ENCODE results near the gene ST6GALNAC2.

ST6GALNAC2 gene

GRCh38 chr17:76539631-76540271 is 45.9 kb downstream of the ST6GALNAC2 start, which contains the start of gene PRCD:
TSS of gene PRCD (plus strand) at chr17:76540044. CDS start at chr17:76540142, 98 bp downstream.
- TF ChIP-seq CTCF (IDR thresholded peaks at IDR 0.05; ENCODE audit: low read depth, low read length, missing control alignments): peak; percentile 2
- peak within 1 kb of the TSS; percentile 22; the same call in 1 of the 2 replicates for H3K4me3 ChIP-seq (replicated peaks; ENCODE audit: low read depth, low read length)
- DNase-seq (ENCODE audit: extremely low read depth, low read depth): no peak

- no peak overlapping the region for H3K4me3 ChIP-seq (replicated peaks; ENCODE audit: low read depth, low read length)
- no peak for DNase-seq (ENCODE audit: extremely low read depth, low read depth)
- TF ChIP-seq CTCF (IDR thresholded peaks at IDR 0.05; ENCODE audit: low read depth, low read length, missing control alignments): no peak
These were observed 46.6 kb downstream of the ST6GALNAC2 start for GRCh38 chr17:76538941-76539570.

GRCh38 chr17:76538281-76538931 is 47.3 kb downstream of the ST6GALNAC2 start:
- H3K4me3 ChIP-seq (replicated peaks; ENCODE audit: low read depth, low read length): peak overlapping the region; percentile 38
- TF ChIP-seq CTCF (IDR thresholded peaks at IDR 0.05; ENCODE audit: low read depth, low read length, missing control alignments): no peak
- no peak for DNase-seq (ENCODE audit: extremely low read depth, low read depth)

- peak within 1 kb of the TSS; percentile 38 for H3K4me3 ChIP-seq (replicated peaks; ENCODE audit: low read depth, low read length)
- DNase-seq (ENCODE audit: extremely low read depth, low read depth): no peak
- no peak for TF ChIP-seq CTCF (IDR thresholded peaks at IDR 0.05; ENCODE audit: low read depth, low read length, missing control alignments)
These were observed 47.9 kb downstream of the ST6GALNAC2 start, which contains the start of gene CYGB for GRCh38 chr17:76537578-76538280. TSS of gene CYGB (minus strand) at chr17:76537709. CDS start at chr17:76537542, 167 bp downstream.

- no peak for DNase-seq (ENCODE audit: extremely low read depth, low read depth)
- H3K4me3 ChIP-seq (replicated peaks; ENCODE audit: low read depth, low read length): peak overlapping the region; percentile 38
- no peak for TF ChIP-seq CTCF (IDR thresholded peaks at IDR 0.05; ENCODE audit: low read depth, low read length, missing control alignments)
These were observed 48.4 kb downstream of the ST6GALNAC2 start for GRCh38 chr17:76537288-76537577.

- no peak for TF ChIP-seq CTCF (IDR thresholded peaks at IDR 0.05; ENCODE audit: low read depth, low read length, missing control alignments)
- no peak for DNase-seq (ENCODE audit: extremely low read depth, low read depth)
- H3K4me3 ChIP-seq (replicated peaks; ENCODE audit: low read depth, low read length): peak overlapping the region; percentile 38
These were observed 49.0 kb downstream of the ST6GALNAC2 start for GRCh38 chr17:76536511-76537287.

All from HFF-Myc (cell line).